ENCODE results near the gene CYP4Z1. TPM values are rescaled to one million over a fixed set of nuclear protein-coding genes. Genes with fewer than 3 reads are reported as not detected.
"Not testable (repeated sequence)": the region's sequence is repeated elsewhere in the genome, so short reads cannot be mapped to it uniquely, and the experiment has no call there.

CYP4Z1 gene
- total RNA-seq, 2 donors from 2014 or later = not detected

DNA sequence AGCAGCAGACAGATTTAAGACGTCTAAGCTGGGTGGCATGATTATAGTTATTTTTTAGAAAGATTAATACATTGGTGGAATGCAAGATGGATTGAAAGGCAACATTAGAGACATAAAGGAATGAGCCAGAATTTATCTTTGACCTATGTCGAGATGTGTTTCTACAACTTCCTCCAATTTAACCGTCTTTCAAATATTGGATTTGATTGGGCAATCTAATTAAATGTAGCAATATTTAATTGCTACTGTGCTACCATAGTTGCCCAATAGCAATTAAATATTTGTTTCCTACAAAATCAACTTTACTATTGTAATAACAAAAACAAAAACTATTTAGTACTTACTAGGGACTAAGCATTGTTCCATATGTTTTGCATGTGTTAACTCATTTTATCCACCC is 39.8 kb downstream of the CYP4Z1 start:
- H3K27me3 Mint-ChIP-seq = peaks cover 23% of the 10 kb centered on the region
- H3K36me3 Mint-ChIP-seq (ENCODE audit: low read depth) = no peaks in the 10 kb centered on the region
- no peak for ATAC-seq (replicated peaks)
- no peak overlapping the region for H3K4me3 Mint-ChIP-seq
- H3K4me1 Mint-ChIP-seq = no peaks in the 10 kb centered on the region
- H3K27ac Mint-ChIP-seq = no peak overlapping the region
- peaks cover 11% of the 10 kb centered on the region for H3K9me3 Mint-ChIP-seq

DNA sequence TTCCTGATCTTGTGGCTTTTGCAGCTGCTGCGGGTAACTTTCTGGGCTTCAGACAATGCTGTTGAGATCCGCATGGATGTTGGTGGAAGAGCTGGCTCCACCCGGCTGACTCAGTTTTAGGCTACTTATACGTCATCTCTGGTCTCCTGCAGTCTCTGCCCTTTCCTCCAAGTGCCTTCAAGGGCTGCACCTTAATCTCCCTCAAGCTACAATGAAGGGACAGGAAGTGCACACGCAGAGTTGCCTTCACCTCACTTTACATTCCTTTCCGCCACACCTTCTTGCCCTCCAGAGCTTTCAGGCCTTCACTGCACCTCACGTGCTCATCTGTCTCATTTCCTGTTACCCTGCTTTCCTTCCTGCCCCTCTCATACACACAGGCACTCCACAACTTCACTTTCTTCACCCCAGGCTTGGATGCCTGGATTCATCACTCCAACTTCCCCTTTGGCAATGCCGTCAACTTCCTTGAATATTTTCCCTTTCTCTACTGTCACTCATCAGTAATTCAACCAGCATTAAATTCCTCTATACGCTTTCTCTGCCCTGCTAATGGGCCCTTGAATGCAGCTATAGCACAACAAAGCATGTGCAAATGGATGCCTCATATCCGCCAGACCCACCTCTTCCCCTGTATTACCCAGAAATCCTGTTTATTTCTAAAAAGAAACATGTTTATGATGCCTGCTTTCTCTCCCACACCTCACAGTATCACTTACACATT is 41.0 kb downstream of the CYP4Z1 start:
- H3K4me3 Mint-ChIP-seq; H3K9me3 Mint-ChIP-seq; ATAC-seq (replicated peaks); H3K36me3 Mint-ChIP-seq (ENCODE audit: low read depth); H3K4me1 Mint-ChIP-seq; H3K27ac Mint-ChIP-seq: not testable (repeated sequence)
- H3K27me3 Mint-ChIP-seq = peaks cover 18% of the 10 kb centered on the region

GRCh38 chr1:47109482-47109881 is 42.5 kb downstream of the CYP4Z1 start:
- H3K27me3 Mint-ChIP-seq = peaks cover 18% of the 10 kb centered on the region
- not testable (repeated sequence) for ATAC-seq (replicated peaks); H3K27ac Mint-ChIP-seq; H3K36me3 Mint-ChIP-seq (ENCODE audit: low read depth); H3K4me3 Mint-ChIP-seq; H3K4me1 Mint-ChIP-seq; H3K9me3 Mint-ChIP-seq

GRCh38 chr1:47113178-47113577 is 46.1 kb downstream of the CYP4Z1 start:
- Mint-ChIP-seq H3K9me3 (no peaks in the 10 kb centered on the region), H3K4me3 (no peak overlapping the region), H3K4me1 (no peaks in the 10 kb centered on the region), H3K27ac (no peak overlapping the region), H3K36me3 (ENCODE audit: low read depth) (no peaks in the 10 kb centered on the region), H3K27me3 (peaks cover 14% of the 10 kb centered on the region)
- ATAC-seq (replicated peaks) = no peak

DNA sequence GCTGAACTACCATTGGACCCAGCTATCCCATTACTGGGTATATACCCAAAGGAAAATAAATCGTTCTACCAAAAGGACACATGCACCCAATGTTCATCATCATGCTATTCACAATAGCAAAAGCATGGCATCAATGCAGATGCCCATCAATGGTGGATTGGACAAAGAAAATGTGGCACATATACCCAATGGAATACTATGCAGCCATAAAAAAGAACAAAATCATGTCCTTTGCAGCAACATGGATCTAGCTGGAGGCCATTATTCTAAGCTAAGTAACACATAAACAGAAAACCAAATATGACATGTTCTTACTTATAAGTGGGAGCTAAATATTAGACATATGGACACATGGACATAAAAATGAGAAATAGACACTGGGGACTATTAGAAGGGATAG is 54.0 kb downstream of the CYP4Z1 start:
- H3K36me3 Mint-ChIP-seq (ENCODE audit: low read depth); H3K4me3 Mint-ChIP-seq; H3K4me1 Mint-ChIP-seq; ATAC-seq (replicated peaks); H3K27ac Mint-ChIP-seq; H3K9me3 Mint-ChIP-seq: not testable (repeated sequence)
- peaks cover 22% of the 10 kb centered on the region for H3K27me3 Mint-ChIP-seq

DNA sequence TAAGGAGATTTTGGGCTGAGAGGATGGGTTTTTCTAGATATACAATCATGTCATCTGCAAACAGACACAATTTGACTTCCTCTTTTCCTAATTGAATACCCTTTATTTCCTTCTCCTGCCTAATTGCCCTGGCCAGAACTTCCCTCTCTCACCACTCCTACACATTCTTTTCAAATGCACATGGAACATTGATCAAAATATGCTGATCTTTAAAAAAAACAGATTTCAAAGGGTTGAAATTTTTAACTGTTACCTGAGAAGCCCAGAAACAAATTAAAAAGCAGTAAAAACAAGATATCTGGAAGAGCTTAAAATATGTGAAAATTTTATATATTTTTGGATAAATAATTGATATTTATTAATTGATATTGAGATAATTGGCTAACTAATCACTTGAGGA is 57.8 kb downstream of the CYP4Z1 start:
- not testable (repeated sequence) for H3K36me3 Mint-ChIP-seq (ENCODE audit: low read depth); H3K4me3 Mint-ChIP-seq; H3K27ac Mint-ChIP-seq; ATAC-seq (replicated peaks); H3K4me1 Mint-ChIP-seq; H3K9me3 Mint-ChIP-seq
- H3K27me3 Mint-ChIP-seq = peaks cover 21% of the 10 kb centered on the region

GRCh38 chr1:47126997-47127396 is 60.0 kb downstream of the CYP4Z1 start:
- H3K27me3 Mint-ChIP-seq = peaks cover 21% of the 10 kb centered on the region
- not testable (repeated sequence) for H3K36me3 Mint-ChIP-seq (ENCODE audit: low read depth); H3K27ac Mint-ChIP-seq; H3K4me1 Mint-ChIP-seq; H3K4me3 Mint-ChIP-seq; ATAC-seq (replicated peaks); H3K9me3 Mint-ChIP-seq

GRCh38 chr1:47128221-47128620 is 61.2 kb downstream of the CYP4Z1 start:
- Mint-ChIP-seq H3K36me3 (ENCODE audit: low read depth) (no peaks in the 10 kb centered on the region), H3K9me3 (no peaks in the 10 kb centered on the region), H3K4me3 (no peak overlapping the region), H3K4me1 (no peaks in the 10 kb centered on the region), H3K27me3 (peaks cover 26% of the 10 kb centered on the region), H3K27ac (no peak overlapping the region)
- no peak for ATAC-seq (replicated peaks)

- H3K4me1 Mint-ChIP-seq; H3K36me3 Mint-ChIP-seq (ENCODE audit: low read depth); H3K4me3 Mint-ChIP-seq; H3K27ac Mint-ChIP-seq; ATAC-seq (replicated peaks); H3K9me3 Mint-ChIP-seq: not testable (repeated sequence)
- H3K27me3 Mint-ChIP-seq = peaks cover 23% of the 10 kb centered on the region
These were observed 61.8 kb downstream of the CYP4Z1 start for GRCh38 chr1:47128854-47129253.

DNA sequence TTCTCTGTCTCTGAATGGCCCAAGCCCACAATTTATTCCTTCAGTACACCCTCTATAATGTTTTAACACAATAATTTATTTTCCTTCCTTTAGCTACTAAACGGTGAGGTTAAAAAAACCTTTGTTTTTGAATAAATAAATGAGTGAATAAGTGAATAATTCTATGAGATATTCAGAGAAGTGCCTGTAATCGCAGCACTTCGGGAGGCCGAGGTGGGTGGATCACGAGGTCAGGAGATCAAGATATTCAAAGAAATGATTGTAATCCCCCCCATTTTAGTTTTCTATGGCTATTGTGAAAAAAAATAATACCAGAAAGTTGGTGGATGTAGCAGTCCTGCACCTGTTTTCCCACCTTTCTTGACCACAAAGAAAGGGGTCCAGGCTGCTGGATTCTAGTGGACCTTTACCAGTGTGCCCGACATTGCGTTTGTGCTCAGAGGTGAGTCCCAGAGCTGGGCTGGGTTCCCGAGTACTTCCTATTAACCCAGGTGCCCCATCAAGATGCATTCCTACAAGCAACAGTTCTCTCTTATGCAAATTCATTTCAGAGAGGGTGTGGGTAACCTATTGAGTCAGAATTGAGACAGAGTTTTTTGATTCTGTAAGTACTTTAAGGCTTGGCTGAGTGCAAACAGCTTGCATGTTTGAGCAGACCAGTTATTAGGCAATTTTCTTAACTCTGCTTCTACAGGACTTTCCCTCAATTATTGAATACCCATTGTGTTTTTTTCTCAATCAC is 62.6 kb downstream of the CYP4Z1 start:
- peaks cover 26% of the 10 kb centered on the region for H3K27me3 Mint-ChIP-seq
- not testable (repeated sequence) for ATAC-seq (replicated peaks); H3K4me3 Mint-ChIP-seq; H3K27ac Mint-ChIP-seq; H3K9me3 Mint-ChIP-seq; H3K4me1 Mint-ChIP-seq; H3K36me3 Mint-ChIP-seq (ENCODE audit: low read depth)

DNA sequence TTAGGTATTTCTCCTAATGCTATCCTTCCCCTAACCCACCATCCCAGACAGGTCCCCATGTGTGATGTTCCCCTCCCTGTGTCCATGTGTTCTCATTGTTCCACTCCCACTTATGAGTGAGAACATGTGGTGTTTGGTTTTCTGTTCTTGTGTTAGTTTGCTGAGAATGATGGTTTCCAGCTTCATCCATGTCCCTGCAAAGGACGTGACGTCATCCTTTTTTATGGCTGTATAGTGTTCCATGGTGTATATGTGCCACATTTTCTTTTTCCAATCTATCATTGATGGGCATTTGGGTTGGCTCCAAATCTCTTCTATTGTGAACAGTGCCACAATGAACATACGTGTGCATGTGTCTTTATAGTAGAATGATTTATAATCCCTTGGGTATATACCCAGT is 65.6 kb downstream of the CYP4Z1 start:
- not testable (repeated sequence) for ATAC-seq (replicated peaks); H3K4me1 Mint-ChIP-seq; H3K36me3 Mint-ChIP-seq (ENCODE audit: low read depth)

DNA sequence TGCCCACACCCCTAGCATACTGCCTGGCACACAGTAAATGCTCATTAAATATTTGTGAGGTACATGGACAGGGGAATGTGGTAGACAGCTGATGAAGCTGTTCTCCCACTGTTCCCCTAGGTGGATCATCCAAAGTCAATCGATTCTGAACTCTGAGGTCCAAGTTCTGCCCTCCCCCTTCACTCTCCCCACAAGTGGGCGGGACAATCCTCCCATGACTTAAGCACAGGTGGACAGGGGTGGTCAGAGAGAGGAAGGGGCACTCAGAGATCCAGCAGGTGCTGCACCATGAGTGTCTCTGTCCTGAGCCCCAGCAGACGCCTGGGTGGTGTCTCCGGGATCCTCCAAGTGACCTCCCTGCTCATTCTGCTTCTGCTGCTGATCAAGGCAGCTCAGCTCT is 70.2 kb downstream of the CYP4Z1 start, which contains the start of gene CYP4A22:
TSS of gene CYP4A22 (plus strand) at position 244 of the 400 bp plus-strand sequence. CDS start at position 289, 45 bp downstream.
- Mint-ChIP-seq H3K9me3 (no peaks in the 10 kb centered on the region), H3K36me3 (ENCODE audit: low read depth) (no peaks in the 10 kb centered on the region), H3K27ac (no peak within 1 kb of the TSS), H3K27me3 (peaks cover 19% of the 10 kb centered on the region), H3K4me3 (no peak within 1 kb of the TSS), H3K4me1 (no peaks in the 10 kb centered on the region)
- no peak for ATAC-seq (replicated peaks)

More for the DNA sequence above, 65.6 kb downstream of the CYP4Z1 start:
- peaks cover 22% of the 10 kb centered on the region for H3K27me3 Mint-ChIP-seq
- H3K4me3 Mint-ChIP-seq, H3K27ac Mint-ChIP-seq, H3K9me3 Mint-ChIP-seq: not testable (repeated sequence)

DNA sequence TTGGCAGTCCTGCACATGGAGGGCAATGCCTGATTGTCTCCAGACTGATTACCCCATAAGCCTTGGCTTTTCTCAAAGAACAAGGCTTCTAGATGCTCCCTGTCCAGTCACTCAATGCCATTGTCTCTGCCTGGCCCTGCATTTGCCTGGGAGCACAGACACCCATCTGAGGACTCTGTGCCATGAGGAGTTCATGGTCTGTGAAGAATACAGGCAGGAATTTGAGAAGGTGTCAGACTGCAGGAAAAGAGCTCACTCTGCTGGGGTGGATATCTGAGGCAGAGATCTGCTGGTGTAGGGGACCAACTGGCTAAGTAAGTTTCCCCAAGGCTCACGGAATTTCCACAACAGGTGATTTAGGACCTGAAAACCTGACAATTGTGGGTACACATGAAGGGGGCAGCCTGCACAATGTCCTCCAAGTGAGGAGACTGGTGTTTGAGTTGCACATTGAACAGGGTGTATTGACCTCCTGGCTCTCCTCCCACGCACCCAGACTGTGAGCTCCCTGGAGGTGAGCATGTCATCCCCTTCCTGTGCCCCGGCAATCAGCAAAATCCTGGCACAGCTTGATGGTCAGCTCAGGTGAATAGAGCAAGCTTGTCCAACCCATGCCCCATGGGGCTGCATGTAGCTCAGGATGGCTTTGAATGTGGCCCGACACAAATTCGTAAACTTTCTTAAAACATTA is 71.0 kb downstream of the CYP4Z1 start:
- no peaks in the 10 kb centered on the region for H3K9me3 Mint-ChIP-seq
- ATAC-seq (replicated peaks) = no peak
- H3K36me3 Mint-ChIP-seq (ENCODE audit: low read depth) = no peaks in the 10 kb centered on the region
- H3K4me3 Mint-ChIP-seq = no peak overlapping the region
- no peaks in the 10 kb centered on the region for H3K4me1 Mint-ChIP-seq
- H3K27ac Mint-ChIP-seq = no peak overlapping the region
- H3K27me3 Mint-ChIP-seq = peaks cover 16% of the 10 kb centered on the region

DNA sequence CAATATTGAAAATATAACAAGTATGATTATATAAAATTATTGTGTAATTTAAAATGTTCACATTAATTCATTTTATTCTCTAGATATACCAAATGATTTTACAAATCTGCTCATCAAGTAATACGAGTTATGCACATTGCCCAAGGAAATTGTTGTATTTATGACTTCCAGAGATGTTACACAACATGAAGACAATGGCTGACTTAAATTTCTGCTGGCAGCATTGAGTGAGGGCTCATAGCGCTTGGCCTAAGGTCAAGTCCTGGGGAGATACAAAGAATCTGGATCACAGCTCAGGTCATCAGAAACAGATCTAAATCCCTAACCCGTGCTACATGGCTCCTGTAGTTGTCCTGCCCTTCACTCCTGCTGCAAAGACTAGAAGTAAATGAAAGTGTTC is 73.3 kb downstream of the CYP4Z1 start:
- not testable (repeated sequence) for ATAC-seq (replicated peaks); H3K36me3 Mint-ChIP-seq (ENCODE audit: low read depth); H3K27ac Mint-ChIP-seq; H3K9me3 Mint-ChIP-seq; H3K4me1 Mint-ChIP-seq; H3K4me3 Mint-ChIP-seq
- peaks cover 13% of the 10 kb centered on the region for H3K27me3 Mint-ChIP-seq

GRCh38 chr1:47143654-47144053 is 76.6 kb downstream of the CYP4Z1 start:
- H3K27ac Mint-ChIP-seq; H3K4me1 Mint-ChIP-seq; H3K4me3 Mint-ChIP-seq; ATAC-seq (replicated peaks); H3K36me3 Mint-ChIP-seq (ENCODE audit: low read depth); H3K9me3 Mint-ChIP-seq: not testable (repeated sequence)
- H3K27me3 Mint-ChIP-seq = peaks cover 21% of the 10 kb centered on the region
